GM12878 (cell line): ENCODE data around the gene NARF. TPM values are rescaled to one million over a fixed set of nuclear protein-coding genes. Genes with fewer than 3 reads are reported as not detected.
"Not testable (repeated sequence)": the region's sequence is repeated elsewhere in the genome, so short reads cannot be mapped to it uniquely, and the experiment has no call there.

ENCODE experiments used
- ATAC-seq: fragments of 200-7000 bp; cut with Tn5 transposase; 3 replicates; pipeline ENCODE4 v1.9.1; 2020; ENCODE audit warnings: mild to moderate bottlenecking, moderate library complexity
- BruUV-seq: library from RNA; stranded (reverse); fragments of 400-500 nt; replicated peaks from 2 replicates; lab custom pipeline; 2021; lab: Mats Ljungman, UMichigan
- CTCF ChIA-PET: fragments of 300-600 bp; sonication (Branson Sonifier 250); formaldehyde crosslinking; extraction: SDS; loops from one replicate; lab custom pipeline; 2021; ENCODE audit warnings: inconsistent platforms; lab: Yijun Ruan, JAX
- POLR2A ChIA-PET: fragments of 350-600 bp; formaldehyde crosslinking; extraction: SDS; loops from one replicate; lab custom pipeline; 2021; ENCODE audit warnings: inconsistent platforms; lab: Charles Lee
- RAD21 ChIA-PET: fragments of 300-600 bp; sonication (Branson Sonifier 250); formaldehyde crosslinking; loops from one replicate; lab custom pipeline; 2023; ENCODE audit warnings: antibody characterized with exemption; ENCODE audit not compliant: unreplicated experiment; lab: Charles Lee
- SMC1A ChIA-PET: fragments of 300-600 bp; sonication (Branson Sonifier 250); formaldehyde crosslinking; loops from one replicate; lab custom pipeline; 2023; ENCODE audit not compliant: unreplicated experiment, uncharacterized antibody; lab: Charles Lee
- DNase-seq: peaks from one replicate; pipeline ENCODE4 v3.0.0-alpha.2; 2011; ENCODE audit warnings: low read depth, low spot score
- FAIRE-seq: peaks from 3 replicates; lab custom pipeline; 2011; peaks lifted over from hg19 to GRCh38; lab: Jason Lieb, UNC
- H2AFZ ChIP-seq: 2 replicates; pipeline ENCODE4 v1.6.0; 2011; ENCODE audit warnings: low read depth, low read length, control low read depth; ENCODE audit not compliant: control insufficient read depth
- H3K27ac ChIP-seq: 2 replicates; pipeline ENCODE4 v1.5.1; 2011; ENCODE audit warnings: control low read depth; ENCODE audit not compliant: control insufficient read depth, insufficient read depth
- H3K27me3 ChIP-seq, 2 experiments: replicated peaks in 1 of 2; 2 replicates each; pipeline versions ENCODE4 v1.6.0 to v1.6.1; 2011; ENCODE audit warnings: low read length in 1 of 2; ENCODE audit not compliant: control insufficient read depth in 2 of 2, insufficient read depth in 2 of 2
- H3K36me3 ChIP-seq, 2 experiments: 2 replicates each; pipeline ENCODE4 v1.5.1; 2011; ENCODE audit warnings: low read length in 1 of 2; ENCODE audit not compliant: control insufficient read depth in 2 of 2, insufficient read depth in 2 of 2
- H3K4me1 ChIP-seq: 2 replicates; pipeline ENCODE4 v1.6.1; 2011; ENCODE audit warnings: mild to moderate bottlenecking, low read length, moderate library complexity, mixed read lengths; ENCODE audit not compliant: control insufficient read depth, insufficient read depth
- H3K4me2 ChIP-seq: 2 replicates; pipeline ENCODE4 v1.6.0; 2011; ENCODE audit warnings: control low read depth; ENCODE audit not compliant: control insufficient read depth, insufficient read depth
- H3K4me3 ChIP-seq: fragments of 200-600 bp; sonication (generic); 2 replicates; pipeline ENCODE4 v1.5.1; 2016
- H3K79me2 ChIP-seq: 2 replicates; pipeline ENCODE4 v1.6.0; 2011; ENCODE audit warnings: low read length; ENCODE audit not compliant: control insufficient read depth, insufficient read depth
- H3K9ac ChIP-seq: 2 replicates; pipeline ENCODE4 v1.8.0; 2011; ENCODE audit warnings: low read length, control low read depth, mixed read lengths; ENCODE audit not compliant: control insufficient read depth, insufficient read depth
- H3K9me3 ChIP-seq: replicated peaks from 3 replicates; pipeline ENCODE4 v1.5.1; 2011; ENCODE audit warnings: mild to moderate bottlenecking, low read length; ENCODE audit not compliant: control insufficient read depth, insufficient read depth
- H4K20me1 ChIP-seq: 2 replicates; pipeline ENCODE4 v1.6.0; 2011; ENCODE audit not compliant: control insufficient read depth, insufficient read depth
- BMI1 ChIP-seq: fragments of 450-650 bp; IDR thresholded peaks from 2 replicates; pipeline ENCODE4 v1.6.1; 2016; ENCODE audit warnings: mild to moderate bottlenecking, moderate library complexity, borderline replicate concordance
- CBX3 ChIP-seq: fragments of 200-600 bp; sonication (generic); IDR thresholded peaks from 2 replicates; pipeline ENCODE4 v1.6.1; 2016; ENCODE audit warnings: low read depth, borderline replicate concordance
- CREB1 ChIP-seq: IDR thresholded peaks from 2 replicates; pipeline ENCODE4 v1.6.1; 2012; ENCODE audit warnings: low read depth, mild to moderate bottlenecking, inconsistent platforms
- FOXK2 ChIP-seq: fragments of 450-650 bp; IDR thresholded peaks from 2 replicates; pipeline ENCODE4 v1.6.1; 2017; ENCODE audit warnings: mild to moderate bottlenecking, moderate library complexity
- GABPA ChIP-seq: IDR thresholded peaks from 2 replicates; pipeline ENCODE4 v1.6.1; 2014; ENCODE audit warnings: antibody characterized with exemption, low read depth, mild to moderate bottlenecking, inconsistent platforms
- WGBS: methylation state at CpG from one replicate; pipeline ENCODE4 v1.1.6; 2016; ENCODE audit warnings: low lambda C conversion rate; ENCODE audit not compliant: insufficient replicate concordance, insufficient coverage; ENCODE audit errors: missing lambda C conversion rate; 5-methylcytosine and 5-hydroxymethylcytosine counted together
- in situ Hi-C: fragments of 300-500 bp; cut with MboI; formaldehyde crosslinking; loops from 9 replicates; pipeline ENCODE4 v1.14.3; 2018; ENCODE audit warnings: mixed read lengths
- intact Hi-C: fragments of 100-400 bp; cut with micrococcal nuclease; formaldehyde crosslinking; loops from one replicate; pipeline ENCODE4 v1.14.2; 2022; ENCODE audit not compliant: unreplicated experiment
- polyA plus RNA-seq, 11 experiments: library from polyadenylated mRNA; depleted of rRNA in 4 of 11; unstranded in 6 of 11; stranded (reverse) in 5 of 11; fragments of >200 nt; fragmentation: Nextera tagmentation in 4 of 11; fragmentation: Illumina TruSeq in 1 of 11; extraction: Ambion mirVana in 4 of 11; extraction: Trizol in 1 of 11; gene quantifications; 1 replicate in 1 of 11; 2 replicates in 10 of 11; pipeline versions ENCODE4 v1.2.1 to v1.2.3, GENCODE V29; 2011 to 2016; ENCODE audit warnings: inconsistent platforms in 2 of 11, missing spikeins in 2 of 11, low read depth in 1 of 11
- total RNA-seq, 4 experiments: library from RNA; depleted of rRNA in 3 of 4; stranded (reverse); fragments of >200 nt in 3 of 4; fragmentation: Illumina TruSeq in 1 of 4; extraction: Trizol in 1 of 4; gene quantifications; 2 replicates each; pipeline versions ENCODE4 v1.2.1 to v1.2.3, GENCODE V29; 2013 to 2021
- TF ChIP-seq, protein P1 (sequence below): fragments of 450-650 bp; IDR thresholded peaks from 2 replicates; pipeline ENCODE4 v1.6.1; 2017; ENCODE audit warnings: mild to moderate bottlenecking, moderate library complexity
- TF ChIP-seq, protein P2 (sequence below): fragments of 450-650 bp; IDR thresholded peaks from 2 replicates; pipeline ENCODE4 v1.6.1; 2017; ENCODE audit warnings: mild to moderate bottlenecking, low read depth, inconsistent platforms; ENCODE audit not compliant: poor library complexity, severe bottlenecking

The NARF gene
- total and polyA plus RNA-seq, 10 of the 15 experiments (the other 5 are each of a cell fraction or from before 2014, with no cell fraction given): 16.7 to 126 (median 47.5) TPM

DNA sequence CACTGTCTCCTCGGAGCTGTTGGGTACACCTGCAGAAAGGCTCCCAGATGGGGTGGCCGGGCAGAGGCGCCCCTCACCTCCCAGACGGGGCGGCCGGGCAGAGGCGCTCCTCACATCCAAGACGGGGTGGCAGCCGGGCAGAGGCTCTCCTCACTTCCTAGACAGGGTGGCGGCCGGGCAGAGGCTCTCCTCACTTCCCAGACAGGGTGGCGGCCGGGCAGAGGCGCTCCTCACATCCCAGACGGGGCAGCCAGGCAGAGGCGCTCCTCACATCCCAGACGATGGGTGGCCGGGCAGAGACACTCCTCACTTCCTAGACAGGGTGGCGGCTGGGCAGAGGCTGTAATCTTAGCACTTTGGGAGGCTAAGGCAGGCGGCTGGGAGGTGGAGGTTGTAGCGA is 4.8 kb upstream of the NARF start:
- POLR2A ChIA-PET, H2AFZ ChIP-seq, H3K9me3 ChIP-seq, BruUV-seq, FAIRE-seq, H3K27ac ChIP-seq, H4K20me1 ChIP-seq, H3K4me3 ChIP-seq, ATAC-seq, DNase-seq, RAD21 ChIA-PET, H3K9ac ChIP-seq, H3K36me3 ChIP-seq, SMC1A ChIA-PET, CTCF ChIA-PET, H3K27me3 ChIP-seq, in situ Hi-C loops, H3K4me2 ChIP-seq, intact Hi-C loops: not testable (repeated sequence)
- H3K4me1 ChIP-seq: peaks cover 10% of the 10 kb centered on the region
- peaks cover 27% of the 10 kb centered on the region for H3K79me2 ChIP-seq
- whole genome bisulfite sequencing: 88% methylated on average over 18 of the region's 21 CpGs

DNA sequence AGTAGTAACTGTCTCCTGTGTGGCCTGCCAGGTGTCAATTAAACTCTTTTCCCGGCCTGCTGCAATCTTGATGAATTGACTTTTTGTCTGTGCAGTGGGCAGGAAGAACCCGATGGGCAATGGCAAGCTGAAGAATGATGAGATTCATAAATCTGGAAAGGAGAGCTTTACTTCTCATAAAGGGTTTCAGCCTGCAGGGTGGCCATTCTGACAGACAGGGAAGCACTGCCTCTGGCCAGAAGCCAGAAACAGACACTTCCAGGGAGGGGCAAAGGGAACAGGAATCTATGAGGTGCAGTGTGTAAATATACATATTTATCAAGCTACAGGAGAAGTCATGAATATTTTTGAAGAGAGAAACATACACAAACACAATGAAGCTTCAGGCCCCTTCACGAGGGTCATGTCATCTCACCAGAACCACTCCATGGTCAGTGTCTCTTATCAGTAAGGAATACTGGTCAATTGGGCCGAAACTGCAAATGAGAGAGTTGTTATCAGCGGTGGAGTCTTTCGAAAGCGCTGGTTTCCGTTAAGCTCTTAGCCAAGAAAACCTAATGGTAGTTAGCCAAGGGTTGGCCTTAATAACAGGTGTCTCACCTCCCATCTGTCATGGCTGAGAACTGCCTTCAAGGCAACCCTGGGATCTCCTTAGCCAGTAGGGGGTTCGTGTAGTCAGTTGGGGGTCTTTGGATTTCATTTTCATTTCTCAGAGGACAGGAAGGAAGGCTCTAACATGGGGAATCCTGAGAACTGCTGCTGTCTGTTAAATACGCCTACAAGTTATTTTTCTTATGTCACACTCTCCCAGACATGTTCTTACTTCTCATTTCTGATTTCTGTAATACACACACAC is 1.2 kb upstream of the NARF start:
- ChIA-PET RAD21 (interaction anchor here (1.0 kb wide), 2 partner anchors 8 to 251 kb away, joined by 3 read pairs; no protein-coding TSS in a partner anchor), SMC1A (interaction anchor here (0.7 to 1.8 kb wide), 5 partner anchors 8 to 299 kb away, joined by 3 to 7 read pairs (median 3); no protein-coding TSS in a partner anchor), CTCF (interaction anchor here (0.5 to 1.2 kb wide), 3 partner anchors 39 to 94 kb away, joined by 3 to 4 read pairs (median 3); no protein-coding TSS in a partner anchor), POLR2A (interaction anchor here (0.5 to 1.8 kb wide), 5 partner anchors 8 to 49 kb away, joined by 3 to 16 read pairs (median 4); no protein-coding TSS in a partner anchor)
- Histone ChIP-seq H3K36me3 (peaks cover 5 to 11% of the 10 kb centered on the region in 2 experiments), H3K27me3 (no peaks in the 10 kb centered on the region), H3K9ac (peak overlapping the region; percentile 92), H2AFZ (0 out of 2 replicates have a peak overlapping the region, but pooled peaks have one; percentile 35), H3K27ac (peak overlapping the region; percentile 99), H3K4me3 (peak overlapping the region; percentile 63), H4K20me1 (no peaks in the 10 kb centered on the region), H3K79me2 (peaks cover 10% of the 10 kb centered on the region), H3K9me3 (no peaks in the 10 kb centered on the region), H3K4me2 (peak overlapping the region; percentile 83), H3K4me1 (peaks cover 6% of the 10 kb centered on the region)
- BruUV-seq: no TSS peak
- ATAC-seq (no peak), DNase-seq (no peak), FAIRE-seq (no peak)
- intact Hi-C loops: no loop called here
- in situ Hi-C loops: no loop called here
- WGBS: 66% methylated on average over 10 of the region's 10 CpGs
- no peak for TF ChIP-seq GABPA
- no peak for TF ChIP-seq CBX3
- TF ChIP-seq, protein P1, sequence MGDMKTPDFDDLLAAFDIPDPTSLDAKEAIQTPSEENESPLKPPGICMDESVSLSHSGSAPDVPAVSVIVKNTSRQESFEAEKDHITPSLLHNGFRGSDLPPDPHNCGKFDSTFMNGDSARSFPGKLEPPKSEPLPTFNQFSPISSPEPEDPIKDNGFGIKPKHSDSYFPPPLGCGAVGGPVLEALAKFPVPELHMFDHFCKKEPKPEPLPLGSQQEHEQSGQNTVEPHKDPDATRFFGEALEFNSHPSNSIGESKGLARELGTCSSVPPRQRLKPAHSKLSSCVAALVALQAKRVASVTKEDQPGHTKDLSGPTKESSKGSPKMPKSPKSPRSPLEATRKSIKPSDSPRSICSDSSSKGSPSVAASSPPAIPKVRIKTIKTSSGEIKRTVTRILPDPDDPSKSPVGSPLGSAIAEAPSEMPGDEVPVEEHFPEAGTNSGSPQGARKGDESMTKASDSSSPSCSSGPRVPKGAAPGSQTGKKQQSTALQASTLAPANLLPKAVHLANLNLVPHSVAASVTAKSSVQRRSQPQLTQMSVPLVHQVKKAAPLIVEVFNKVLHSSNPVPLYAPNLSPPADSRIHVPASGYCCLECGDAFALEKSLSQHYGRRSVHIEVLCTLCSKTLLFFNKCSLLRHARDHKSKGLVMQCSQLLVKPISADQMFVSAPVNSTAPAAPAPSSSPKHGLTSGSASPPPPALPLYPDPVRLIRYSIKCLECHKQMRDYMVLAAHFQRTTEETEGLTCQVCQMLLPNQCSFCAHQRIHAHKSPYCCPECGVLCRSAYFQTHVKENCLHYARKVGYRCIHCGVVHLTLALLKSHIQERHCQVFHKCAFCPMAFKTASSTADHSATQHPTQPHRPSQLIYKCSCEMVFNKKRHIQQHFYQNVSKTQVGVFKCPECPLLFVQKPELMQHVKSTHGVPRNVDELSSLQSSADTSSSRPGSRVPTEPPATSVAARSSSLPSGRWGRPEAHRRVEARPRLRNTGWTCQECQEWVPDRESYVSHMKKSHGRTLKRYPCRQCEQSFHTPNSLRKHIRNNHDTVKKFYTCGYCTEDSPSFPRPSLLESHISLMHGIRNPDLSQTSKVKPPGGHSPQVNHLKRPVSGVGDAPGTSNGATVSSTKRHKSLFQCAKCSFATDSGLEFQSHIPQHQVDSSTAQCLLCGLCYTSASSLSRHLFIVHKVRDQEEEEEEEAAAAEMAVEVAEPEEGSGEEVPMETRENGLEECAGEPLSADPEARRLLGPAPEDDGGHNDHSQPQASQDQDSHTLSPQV: no peak
- TF ChIP-seq BMI1: no peak
- TF ChIP-seq, protein P2, sequence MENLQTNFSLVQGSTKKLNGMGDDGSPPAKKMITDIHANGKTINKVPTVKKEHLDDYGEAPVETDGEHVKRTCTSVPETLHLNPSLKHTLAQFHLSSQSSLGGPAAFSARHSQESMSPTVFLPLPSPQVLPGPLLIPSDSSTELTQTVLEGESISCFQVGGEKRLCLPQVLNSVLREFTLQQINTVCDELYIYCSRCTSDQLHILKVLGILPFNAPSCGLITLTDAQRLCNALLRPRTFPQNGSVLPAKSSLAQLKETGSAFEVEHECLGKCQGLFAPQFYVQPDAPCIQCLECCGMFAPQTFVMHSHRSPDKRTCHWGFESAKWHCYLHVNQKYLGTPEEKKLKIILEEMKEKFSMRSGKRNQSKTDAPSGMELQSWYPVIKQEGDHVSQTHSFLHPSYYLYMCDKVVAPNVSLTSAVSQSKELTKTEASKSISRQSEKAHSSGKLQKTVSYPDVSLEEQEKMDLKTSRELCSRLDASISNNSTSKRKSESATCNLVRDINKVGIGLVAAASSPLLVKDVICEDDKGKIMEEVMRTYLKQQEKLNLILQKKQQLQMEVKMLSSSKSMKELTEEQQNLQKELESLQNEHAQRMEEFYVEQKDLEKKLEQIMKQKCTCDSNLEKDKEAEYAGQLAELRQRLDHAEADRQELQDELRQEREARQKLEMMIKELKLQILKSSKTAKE: peak; percentile 32
- no peak for TF ChIP-seq FOXK2
- TF ChIP-seq CREB1: no peak
